HepG2 (cell line): ENCODE results near the gene VDAC1. TPM values are rescaled to one million over a fixed set of nuclear protein-coding genes. Genes with fewer than 3 reads are reported as not detected.

Source experiments
- DPF2 ChIP-seq: sonication (generic); formaldehyde crosslinking; IDR thresholded peaks from 2 replicates; pipeline ENCODE4 v1.4.0; 2020; ENCODE audit warnings: mild to moderate bottlenecking, low read depth, missing genetic modification reagents, borderline replicate concordance
- EED ChIP-seq: sonication (generic); formaldehyde crosslinking; IDR thresholded peaks from 2 replicates; pipeline ENCODE4 v1.5.0; 2020; ENCODE audit warnings: mild to moderate bottlenecking, missing genetic modification reagents
- FOXJ3 ChIP-seq: sonication (generic); formaldehyde crosslinking; IDR thresholded peaks from 2 replicates; pipeline ENCODE4 v1.4.0; 2020; ENCODE audit warnings: missing genetic modification reagents, mild to moderate bottlenecking, borderline replicate concordance
- HNRNPH1 ChIP-seq: fragments of 200-400 bp; formaldehyde crosslinking; optimal IDR thresholded peaks from 2 replicates; pipeline ENCODE3; 2017; ENCODE audit warnings: mild to moderate bottlenecking, low read depth, low read length
- NCOR1 ChIP-seq: fragments of 200-600 bp; sonication (generic); IDR thresholded peaks from 2 replicates; pipeline ENCODE4 v1.7.0; 2017; ENCODE audit warnings: antibody characterized with exemption, low read length, borderline replicate concordance
- PREB ChIP-seq: sonication (generic); formaldehyde crosslinking; IDR thresholded peaks from 2 replicates; pipeline ENCODE4 v1.4.0; 2020; ENCODE audit warnings: missing genetic modification reagents
- SAP130 ChIP-seq: IDR thresholded peaks from 2 replicates; pipeline ENCODE4 v1.6.1; 2016; ENCODE audit warnings: low read depth
- TCF12 ChIP-seq, 2 experiments: fragments of 450-650 bp in 1 of 2; sonication (generic) in 1 of 2; formaldehyde crosslinking in 1 of 2; IDR thresholded peaks; 2 replicates each; pipeline versions ENCODE4 v1.6.1 to v1.8.0; 2017 to 2022; ENCODE audit warnings: antibody characterized with exemption in 1 of 2, mild to moderate bottlenecking in 1 of 2, missing genetic modification reagents in 1 of 2, moderate library complexity in 1 of 2
- THYN1 ChIP-seq: sonication (generic); formaldehyde crosslinking; IDR thresholded peaks from 2 replicates; pipeline ENCODE4 v1.8.1; 2023; ENCODE audit warnings: low read depth, mild to moderate bottlenecking, moderate library complexity, missing genetic modification reagents, borderline replicate concordance
- TMF1 ChIP-seq: sonication (generic); formaldehyde crosslinking; IDR thresholded peaks from 2 replicates; pipeline ENCODE4 v1.8.1; 2022; ENCODE audit warnings: low read depth, missing genetic modification reagents
- TSC22D2 ChIP-seq: sonication (generic); formaldehyde crosslinking; IDR thresholded peaks from 2 replicates; pipeline ENCODE4 v1.5.1; 2020; ENCODE audit warnings: missing genetic modification reagents, mild to moderate bottlenecking, borderline replicate concordance
- ZEB1 ChIP-seq: IDR thresholded peaks from 2 replicates; pipeline ENCODE4 v1.6.1; 2012; ENCODE audit warnings: mild to moderate bottlenecking, low read depth, inconsistent platforms; ENCODE audit not compliant: insufficient replicate concordance
- ZNF20 ChIP-seq: sonication (generic); formaldehyde crosslinking; IDR thresholded peaks from 2 replicates; pipeline ENCODE4 v1.4.0; 2020; ENCODE audit warnings: mild to moderate bottlenecking, moderate library complexity, missing genetic modification reagents
- polyA plus RNA-seq, 8 experiments: library from polyadenylated mRNA; depleted of rRNA in 3 of 8; stranded (reverse) in 7 of 8; unstranded in 1 of 8; fragments of >200 nt; fragmentation: Illumina TruSeq in 4 of 8; extraction: Trizol in 4 of 8; gene quantifications; 2 replicates each; pipeline versions ENCODE4 v1.2.1 to v1.2.3, GENCODE V29; 2011 to 2016; ENCODE audit warnings: low read depth in 4 of 8, missing spikeins in 1 of 8, mixed read lengths in 1 of 8; ENCODE audit not compliant: insufficient read depth in 1 of 8
- total RNA-seq, 5 experiments: library from RNA; depleted of rRNA; stranded (reverse); fragments of >200 nt; fragmentation: Illumina TruSeq; extraction: Trizol; gene quantifications; 2 replicates each; pipeline ENCODE4 v1.2.3, GENCODE V29; 2016; ENCODE audit warnings: low read depth in 1 of 5
- TF ChIP-seq, protein P1 (sequence below), 2 experiments: sonication (generic) in 1 of 2; formaldehyde crosslinking in 1 of 2; IDR thresholded peaks; 2 replicates each; pipeline versions ENCODE4 v1.6.1 to v1.9.0; 2014 to 2022; ENCODE audit warnings: antibody characterized with exemption in 1 of 2, borderline replicate concordance in 1 of 2, inconsistent platforms in 1 of 2, low read depth in 1 of 2, missing genetic modification reagents in 1 of 2
- TF ChIP-seq, protein P2 (sequence below), 2 experiments: IDR thresholded peaks; 2 replicates each; pipeline ENCODE4 v1.6.1; 2011 to 2012; ENCODE audit warnings: low read length in 2 of 2, borderline replicate concordance in 1 of 2, low read depth in 1 of 2, mild to moderate bottlenecking in 1 of 2, moderate library complexity in 1 of 2

VDAC1 gene
- total and polyA plus RNA-seq, 2 of the 13 experiments (the other 11 are each of a cell fraction or from before 2014, with no cell fraction given), result 112 to 380 TPM

GRCh38 chr5:133968204-133968980 lies 36.4 kb downstream of the VDAC1 start, which contains the start of gene C5orf15 (continued):
- TF ChIP-seq, protein P1, sequence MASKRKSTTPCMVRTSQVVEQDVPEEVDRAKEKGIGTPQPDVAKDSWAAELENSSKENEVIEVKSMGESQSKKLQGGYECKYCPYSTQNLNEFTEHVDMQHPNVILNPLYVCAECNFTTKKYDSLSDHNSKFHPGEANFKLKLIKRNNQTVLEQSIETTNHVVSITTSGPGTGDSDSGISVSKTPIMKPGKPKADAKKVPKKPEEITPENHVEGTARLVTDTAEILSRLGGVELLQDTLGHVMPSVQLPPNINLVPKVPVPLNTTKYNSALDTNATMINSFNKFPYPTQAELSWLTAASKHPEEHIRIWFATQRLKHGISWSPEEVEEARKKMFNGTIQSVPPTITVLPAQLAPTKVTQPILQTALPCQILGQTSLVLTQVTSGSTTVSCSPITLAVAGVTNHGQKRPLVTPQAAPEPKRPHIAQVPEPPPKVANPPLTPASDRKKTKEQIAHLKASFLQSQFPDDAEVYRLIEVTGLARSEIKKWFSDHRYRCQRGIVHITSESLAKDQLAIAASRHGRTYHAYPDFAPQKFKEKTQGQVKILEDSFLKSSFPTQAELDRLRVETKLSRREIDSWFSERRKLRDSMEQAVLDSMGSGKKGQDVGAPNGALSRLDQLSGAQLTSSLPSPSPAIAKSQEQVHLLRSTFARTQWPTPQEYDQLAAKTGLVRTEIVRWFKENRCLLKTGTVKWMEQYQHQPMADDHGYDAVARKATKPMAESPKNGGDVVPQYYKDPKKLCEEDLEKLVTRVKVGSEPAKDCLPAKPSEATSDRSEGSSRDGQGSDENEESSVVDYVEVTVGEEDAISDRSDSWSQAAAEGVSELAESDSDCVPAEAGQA (IDR thresholded peaks at IDR 0.05; ENCODE audit: low read depth), result peak; percentile 95
- TF ChIP-seq, protein P1 (CRISPR knock-in tag; IDR thresholded peaks at IDR 0.05; ENCODE audit: borderline replicate concordance), result no peak
- TF ChIP-seq TCF12 (IDR thresholded peaks at IDR 0.05) (no peak), TCF12 (CRISPR knock-in tag; IDR thresholded peaks at IDR 0.05) (peak; percentile 65; the same call in 1 of the 2 replicates), HNRNPH1 (no peak), DPF2 (CRISPR knock-in tag) (0 out of 2 replicates have a peak, but pooled peaks have one; percentile 32), NCOR1 (no peak), SAP130 (CRISPR knock-in tag) (peak; percentile 96), TMF1 (no peak), TSC22D2 (peak; percentile 93; the same call in 1 of the 2 replicates), FOXJ3 (no peak), ZNF20 (CRISPR knock-in tag) (no peak), EED (CRISPR knock-in tag) (peak; percentile 90), PREB (CRISPR knock-in tag) (no peak), THYN1 (CRISPR knock-in tag) (no peak), ZEB1 (peak; percentile 60)
- TF ChIP-seq, protein P2, sequence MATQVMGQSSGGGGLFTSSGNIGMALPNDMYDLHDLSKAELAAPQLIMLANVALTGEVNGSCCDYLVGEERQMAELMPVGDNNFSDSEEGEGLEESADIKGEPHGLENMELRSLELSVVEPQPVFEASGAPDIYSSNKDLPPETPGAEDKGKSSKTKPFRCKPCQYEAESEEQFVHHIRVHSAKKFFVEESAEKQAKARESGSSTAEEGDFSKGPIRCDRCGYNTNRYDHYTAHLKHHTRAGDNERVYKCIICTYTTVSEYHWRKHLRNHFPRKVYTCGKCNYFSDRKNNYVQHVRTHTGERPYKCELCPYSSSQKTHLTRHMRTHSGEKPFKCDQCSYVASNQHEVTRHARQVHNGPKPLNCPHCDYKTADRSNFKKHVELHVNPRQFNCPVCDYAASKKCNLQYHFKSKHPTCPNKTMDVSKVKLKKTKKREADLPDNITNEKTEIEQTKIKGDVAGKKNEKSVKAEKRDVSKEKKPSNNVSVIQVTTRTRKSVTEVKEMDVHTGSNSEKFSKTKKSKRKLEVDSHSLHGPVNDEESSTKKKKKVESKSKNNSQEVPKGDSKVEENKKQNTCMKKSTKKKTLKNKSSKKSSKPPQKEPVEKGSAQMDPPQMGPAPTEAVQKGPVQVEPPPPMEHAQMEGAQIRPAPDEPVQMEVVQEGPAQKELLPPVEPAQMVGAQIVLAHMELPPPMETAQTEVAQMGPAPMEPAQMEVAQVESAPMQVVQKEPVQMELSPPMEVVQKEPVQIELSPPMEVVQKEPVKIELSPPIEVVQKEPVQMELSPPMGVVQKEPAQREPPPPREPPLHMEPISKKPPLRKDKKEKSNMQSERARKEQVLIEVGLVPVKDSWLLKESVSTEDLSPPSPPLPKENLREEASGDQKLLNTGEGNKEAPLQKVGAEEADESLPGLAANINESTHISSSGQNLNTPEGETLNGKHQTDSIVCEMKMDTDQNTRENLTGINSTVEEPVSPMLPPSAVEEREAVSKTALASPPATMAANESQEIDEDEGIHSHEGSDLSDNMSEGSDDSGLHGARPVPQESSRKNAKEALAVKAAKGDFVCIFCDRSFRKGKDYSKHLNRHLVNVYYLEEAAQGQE (IDR thresholded peaks at IDR 0.05; ENCODE audit: borderline replicate concordance in 1 of 2, low read depth in 1 of 2, low read length in 2 of 2), result peak in 1 of 2 experiments; percentile 22; a peak in 1 of 4 replicates
